Keratinocyte (primary cell): ENCODE data around the gene STAC3. TPM values are rescaled to one million over a fixed set of nuclear protein-coding genes. Genes with fewer than 3 reads are reported as not detected.
A peak's percentile ranks its signal among the peaks of the same experiment; 100 is the strongest.

Experiments
- DNase-seq: peaks from one replicate; pipeline ENCODE4 v3.0.0-alpha.2; 2011; ENCODE audit warnings: low read depth, missing footprints, low spot score
- FAIRE-seq: peaks from 2 replicates; lab custom pipeline; 2011; peaks lifted over from hg19 to GRCh38; lab: Jason Lieb, UNC
- H2AFZ ChIP-seq: 2 replicates; pipeline ENCODE4 v1.6.0; 2012; ENCODE audit warnings: low read length, control low read depth, inconsistent platforms; ENCODE audit not compliant: control insufficient read depth
- H3K27ac ChIP-seq: 2 replicates; pipeline ENCODE4 v1.5.1; 2011; ENCODE audit warnings: low read length; ENCODE audit not compliant: control insufficient read depth, insufficient read depth
- H3K27me3 ChIP-seq: 3 replicates; pipeline ENCODE4 v1.6.0; 2011; ENCODE audit warnings: low read length; ENCODE audit not compliant: control insufficient read depth, insufficient read depth; ENCODE audit errors: extremely low read depth
- H3K36me3 ChIP-seq, 2 experiments: 2 replicates in 1 of 2; 3 replicates in 1 of 2; pipeline ENCODE4 v1.5.1; 2011; ENCODE audit warnings: low read length in 2 of 2, mild to moderate bottlenecking in 1 of 2; ENCODE audit not compliant: control insufficient read depth in 2 of 2, insufficient read depth in 2 of 2; ENCODE audit errors: extremely low read depth in 1 of 2
- H3K4me1 ChIP-seq: 3 replicates; pipeline ENCODE4 v1.5.1; 2011; ENCODE audit warnings: low read length; ENCODE audit not compliant: control insufficient read depth, insufficient read depth; ENCODE audit errors: extremely low read depth
- H3K4me2 ChIP-seq: 3 replicates; pipeline ENCODE4 v1.6.0; 2011; ENCODE audit warnings: low read depth, low read length; ENCODE audit not compliant: control insufficient read depth, insufficient read depth; ENCODE audit errors: extremely low read depth
- H3K4me3 ChIP-seq, 3 experiments: fragments of 200-600 bp in 1 of 3; sonication (generic) in 1 of 3; 2 replicates in 2 of 3; 3 replicates in 1 of 3; pipeline ENCODE4 v1.5.1; 2011 to 2016; ENCODE audit warnings: low read length in 3 of 3, mild to moderate bottlenecking in 3 of 3, control low read depth in 2 of 3, inconsistent platforms in 1 of 3, low read depth in 1 of 3, mixed read lengths in 1 of 3, mixed run types in 1 of 3, moderate library complexity in 1 of 3; ENCODE audit not compliant: control insufficient read depth in 2 of 3, insufficient read depth in 2 of 3; ENCODE audit errors: extremely low read depth in 1 of 3
- H3K79me2 ChIP-seq: 2 replicates; pipeline ENCODE4 v1.6.0; 2012; ENCODE audit warnings: low read length; ENCODE audit not compliant: control insufficient read depth, insufficient read depth
- H3K9ac ChIP-seq: 3 replicates; pipeline ENCODE4 v1.6.0; 2011; ENCODE audit warnings: low read length; ENCODE audit not compliant: control insufficient read depth, insufficient read depth; ENCODE audit errors: extremely low read depth
- H3K9me1 ChIP-seq: 3 replicates; pipeline ENCODE4 v1.6.0; 2011; ENCODE audit warnings: low read length; ENCODE audit not compliant: control insufficient read depth, insufficient read depth; ENCODE audit errors: extremely low read depth
- H3K9me3 ChIP-seq: 2 replicates; pipeline ENCODE4 v1.5.1; 2012; ENCODE audit warnings: low read depth, low read length; ENCODE audit not compliant: control insufficient read depth
- H4K20me1 ChIP-seq: 3 replicates; pipeline ENCODE4 v1.6.0; 2011; ENCODE audit warnings: low read length; ENCODE audit not compliant: control insufficient read depth, insufficient read depth; ENCODE audit errors: extremely low read depth
- CTCF ChIP-seq, 3 experiments: IDR thresholded peaks in 1 of 3; conservative IDR thresholded peaks in 1 of 3; optimal IDR thresholded peaks in 1 of 3; 2 replicates in 2 of 3; 3 replicates in 1 of 3; pipeline versions ENCODE3 to v1.5.1; 2011; ENCODE audit warnings: low read length in 3 of 3, mild to moderate bottlenecking in 3 of 3, moderate library complexity in 2 of 3, control low read depth in 1 of 3, inconsistent platforms in 1 of 3; ENCODE audit not compliant: insufficient read depth in 2 of 3; ENCODE audit errors: extremely low read depth in 1 of 3
- EZH2 ChIP-seq: IDR thresholded peaks from one replicate; pipeline ENCODE4 v1.6.1; 2012; ENCODE audit warnings: inconsistent platforms, mild to moderate bottlenecking, low read length, moderate library complexity
- dilution Hi-C: fragments of 300-500 bp; cut with MboI; formaldehyde crosslinking; loops from one replicate; pipeline ENCODE4 v1.7.0; 2020; ENCODE audit warnings: low sequenced_read_pairs; ENCODE audit not compliant: extremely low pct_ligation_motif_present
- polyA plus RNA-seq, 5 experiments: library from polyadenylated mRNA; depleted of rRNA in 3 of 5; stranded (reverse) in 3 of 5; stranded (forward) in 1 of 5; unstranded in 1 of 5; fragments of >200 nt; gene quantifications; 1 replicate in 1 of 5; 2 replicates in 3 of 5; 3 replicates in 1 of 5; pipeline versions ENCODE4 v1.2.1 to v1.2.3, GENCODE V29; 2011 to 2012; ENCODE audit warnings: missing spikeins in 2 of 5, low read depth in 1 of 5, low replicate concordance in 1 of 5

Gene STAC3
- polyA plus RNA-seq, 1 donor (not counting 4 experiments of a cell fraction or from before 2014, with no cell fraction given) = 0.94 TPM

GRCh38 chr12:57242691-57243454, 8.1 kb downstream of the STAC3 start:
- H2AFZ ChIP-seq = no peak overlapping the region
- H3K9me1 ChIP-seq = no peaks in the 10 kb centered on the region
- no peaks in the 10 kb centered on the region for H3K79me2 ChIP-seq
- DNase-seq (no peak), FAIRE-seq (no peak)
- peak overlapping the region; percentile 82 for H3K4me2 ChIP-seq
- H3K27me3 ChIP-seq = peaks cover 57% of the 10 kb centered on the region
- H3K4me3 ChIP-seq = peak overlapping the region in 2 of 3 experiments; percentile 55 to 66
- H3K9ac ChIP-seq = no peak overlapping the region
- TF ChIP-seq CTCF (optimal IDR thresholded peaks at IDR 0.05 in 1 of 3, IDR thresholded peaks at IDR 0.05 in 1 of 3, conservative IDR thresholded peaks at IDR 0.05 in 1 of 3; ENCODE audit: extremely low read depth in 1 of 3, insufficient read depth in 2 of 3, low read length in 3 of 3) (peak in 2 of 3 experiments; percentile 35 to 80), EZH2 (no peak)
- H3K36me3 ChIP-seq = peaks cover 0 to 3% of the 10 kb centered on the region in 2 experiments
- no peak overlapping the region for H3K27ac ChIP-seq
- dilution Hi-C loops = no loop called here
- H3K4me1 ChIP-seq = peaks cover 39% of the 10 kb centered on the region
- H3K9me3 ChIP-seq = no peaks in the 10 kb centered on the region
- H4K20me1 ChIP-seq = no peaks in the 10 kb centered on the region

DNA sequence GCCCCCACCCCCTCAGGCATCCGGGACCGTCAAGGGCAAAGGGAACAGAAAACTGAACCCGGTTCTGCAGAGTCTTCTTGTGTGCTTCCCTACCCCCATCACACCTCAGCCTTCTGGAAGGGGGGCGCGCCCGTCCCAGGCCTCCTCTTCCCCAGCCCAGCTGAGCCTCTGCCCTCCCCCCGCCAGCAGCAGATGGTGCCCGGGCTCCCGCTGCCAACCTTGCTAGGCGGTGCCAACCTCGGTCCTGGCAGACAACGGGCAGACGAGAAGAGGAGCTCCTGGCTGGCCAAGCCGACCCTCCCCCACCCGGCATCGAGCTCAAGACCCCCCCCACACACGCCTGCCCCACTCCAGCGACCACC, 8.7 kb downstream of the STAC3 start:
- Histone ChIP-seq H3K9ac (no peak overlapping the region), H3K9me3 (no peaks in the 10 kb centered on the region), H4K20me1 (no peaks in the 10 kb centered on the region), H3K27ac (no peak overlapping the region), H3K9me1 (no peaks in the 10 kb centered on the region), H3K36me3 (peaks cover 0 to 3% of the 10 kb centered on the region in 2 experiments), H3K27me3 (peaks cover 57% of the 10 kb centered on the region), H3K79me2 (no peaks in the 10 kb centered on the region), H3K4me3 (no peak overlapping the region), H2AFZ (no peak overlapping the region), H3K4me2 (peak overlapping the region; percentile 82), H3K4me1 (peaks cover 44% of the 10 kb centered on the region)
- DNase-seq (no peak), FAIRE-seq (no peak)
- TF ChIP-seq EZH2 (no peak), CTCF (optimal IDR thresholded peaks at IDR 0.05 in 1 of 3, IDR thresholded peaks at IDR 0.05 in 1 of 3, conservative IDR thresholded peaks at IDR 0.05 in 1 of 3; ENCODE audit: extremely low read depth in 1 of 3, insufficient read depth in 2 of 3, low read length in 3 of 3) (no peak)
- dilution Hi-C loops = no loop called here
